ENCODE measurements around the gene VPS35L. TPM values are rescaled to one million over a fixed set of nuclear protein-coding genes. Genes with fewer than 3 reads are reported as not detected.
A peak's percentile ranks its signal among the peaks of the same experiment; 100 is the strongest.
"Not testable (repeated sequence)": the region's sequence is repeated elsewhere in the genome, so short reads cannot be mapped to it uniquely, and the experiment has no call there.

The VPS35L gene
- polyA plus RNA-seq, 1 donor, result 29.1 TPM

GRCh38 chr16:19645557-19645981, 90.1 kb downstream of the VPS35L start:
- DNase-seq (ENCODE audit: low read depth), result peak; percentile 67

GRCh38 chr16:19649980-19650379, 94.5 kb downstream of the VPS35L start:
- no peak for DNase-seq (ENCODE audit: low read depth)

- DNase-seq (ENCODE audit: low read depth), result no peak
Observed at GRCh38 chr16:19654147-19654546, 98.6 kb downstream of the VPS35L start.

- no peak for DNase-seq (ENCODE audit: low read depth)
Observed at GRCh38 chr16:19655242-19655777, 99.8 kb downstream of the VPS35L start.

GRCh38 chr16:19657831-19658230, 102.3 kb downstream of the VPS35L start:
- no peak for DNase-seq (ENCODE audit: low read depth)

- DNase-seq (ENCODE audit: low read depth), result no peak
Observed at GRCh38 chr16:19659554-19659953, 104.1 kb downstream of the VPS35L start.

GRCh38 chr16:19660432-19660831, 104.9 kb downstream of the VPS35L start:
- DNase-seq (ENCODE audit: low read depth), result no peak

GRCh38 chr16:19662351-19662750, 106.8 kb downstream of the VPS35L start:
- DNase-seq (ENCODE audit: low read depth), result no peak

- no peak for DNase-seq (ENCODE audit: low read depth)
Observed at GRCh38 chr16:19664166-19664565, 108.7 kb downstream of the VPS35L start.

- DNase-seq (ENCODE audit: low read depth), result not testable (repeated sequence)
Observed at GRCh38 chr16:19665313-19665712, 109.8 kb downstream of the VPS35L start.

- no peak for DNase-seq (ENCODE audit: low read depth)
Observed at GRCh38 chr16:19666477-19666876, 111.0 kb downstream of the VPS35L start.

- DNase-seq (ENCODE audit: low read depth), result no peak
Observed at GRCh38 chr16:19672378-19672777, 116.9 kb downstream of the VPS35L start.

GRCh38 chr16:19674485-19674884, 119.0 kb downstream of the VPS35L start:
- no peak for DNase-seq (ENCODE audit: low read depth)

GRCh38 chr16:19677402-19677801, 121.9 kb downstream of the VPS35L start:
- DNase-seq (ENCODE audit: low read depth), result no peak

GRCh38 chr16:19678804-19679203, 123.3 kb downstream of the VPS35L start:
- DNase-seq (ENCODE audit: low read depth), result peak; percentile 44

GRCh38 chr16:19679281-19679680, 123.8 kb downstream of the VPS35L start:
- not testable (repeated sequence) for DNase-seq (ENCODE audit: low read depth)

GRCh38 chr16:19680881-19681340, 125.4 kb downstream of the VPS35L start:
- no peak for DNase-seq (ENCODE audit: low read depth)

GRCh38 chr16:19681637-19682036, 126.1 kb downstream of the VPS35L start:
- no peak for DNase-seq (ENCODE audit: low read depth)

GRCh38 chr16:19683453-19684236, 128.1 kb downstream of the VPS35L start:
- no peak for DNase-seq (ENCODE audit: low read depth)

GRCh38 chr16:19685176-19685575, 129.7 kb downstream of the VPS35L start:
- no peak for DNase-seq (ENCODE audit: low read depth)

GRCh38 chr16:19687279-19687678, 131.8 kb downstream of the VPS35L start:
- DNase-seq (ENCODE audit: low read depth), result no peak

- no peak for DNase-seq (ENCODE audit: low read depth)
Observed at GRCh38 chr16:19688396-19689024, 133.0 kb downstream of the VPS35L start.

GRCh38 chr16:19689342-19689741, 133.8 kb downstream of the VPS35L start:
- no peak for DNase-seq (ENCODE audit: low read depth)
